Motor neuron (in vitro differentiated cells): ENCODE results near the gene CYP24A1. TPM values are rescaled to one million over a fixed set of nuclear protein-coding genes. Genes with fewer than 3 reads are reported as not detected.
A peak's percentile ranks its signal among the peaks of the same experiment; 100 is the strongest.

Experiments
- ATAC-seq, 8 experiments: fragments of 200-7000 bp; cut with Tn5 transposase; replicated peaks in 6 of 8; 2 replicates each; pipeline ENCODE4 v1.8.0; 2021; ENCODE audit warnings: mild to moderate bottlenecking in 8 of 8, moderate library complexity in 8 of 8
- H3K27ac ChIP-seq, 2 donors: fragments of 250-450 bp; sonication (Bioruptor Pico); 2 replicates each; pipeline ENCODE4 v1.9.0; 2021; ENCODE audit warnings: antibody characterized with exemption in 2 of 2, mild to moderate bottlenecking in 2 of 2, moderate library complexity in 1 of 2
- H3K4me1 ChIP-seq, 2 donors: fragments of 250-450 bp; sonication (Bioruptor Pico); replicated peaks in 1 of 2; 2 replicates each; pipeline ENCODE4 v1.6.1; 2021; ENCODE audit warnings: antibody characterized with exemption in 2 of 2, mild to moderate bottlenecking in 2 of 2, moderate library complexity in 1 of 2
- H3K4me3 ChIP-seq, 5 donors: fragments of 250-450 bp; sonication (Bioruptor Pico); 2 replicates each; pipeline ENCODE4 v1.9.0; 2021; ENCODE audit warnings: antibody characterized with exemption in 5 of 5, mild to moderate bottlenecking in 5 of 5, moderate library complexity in 4 of 5
- WGBS, 10 experiments: fragments of 450-650 bp; shearing (Covaris generic); methylation state at CpG; one replicate each; pipeline ENCODE4 v1.0.0; 2022; 5-methylcytosine and 5-hydroxymethylcytosine counted together
- in situ Hi-C, 9 experiments: fragments of 400-800 bp; cut with MboI; loops; one replicate each; pipeline ENCODE4 v1.15.0; 2021; ENCODE audit warnings: low sequenced_read_pairs in 9 of 9, low pct_unique_long_range_greater_than_20kb in 2 of 9; ENCODE audit not compliant: unreplicated experiment in 9 of 9
- total RNA-seq, 8 experiments: library from RNA; unstranded; fragments of 300-600 nt; gene quantifications; 2 replicates each; pipeline versions ENCODE4 v1.2.3 to v1.2.4, GENCODE V29; 2022

CYP24A1 gene
- total RNA-seq, result 1 to 10 TPM in 2 of 8 experiments, under 1 TPM in 4, not detected in 2; 0.04 to 2.8 (median 0.40) TPM

GRCh38 chr20:54173653-54174456, at the start of gene CYP24A1:
Gene CYP24A1, minus strand, starts transcription at chr20:54173986. Its CDS starts 407 bp downstream, at chr20:54173579.
- peaks cover 3 to 6% of the 10 kb centered on the region in 2 donors for H3K4me1 ChIP-seq
- in situ Hi-C loops, result no loop called here
- H3K4me3 ChIP-seq, result peak within 1 kb of the TSS; percentile 14 to 27 (median 26)
- H3K27ac ChIP-seq, result no peak within 1 kb of the TSS
- 0 to 10% (median 2%) methylated on average over 2 to 10 of the region's 61 CpGs; no CpG with 5 or more reads in 6 of the 10 experiments for WGBS, 10 experiments
- peak; percentile 44 to 62 (median 49) for ATAC-seq

- no peak for ATAC-seq
- Histone ChIP-seq H3K4me1 (no peaks in the 10 kb centered on the region), H3K4me3 (no peak overlapping the region), H3K27ac (no peak overlapping the region)
- WGBS, 10 experiments, result 80 to 100% (median 95%) methylated on average over 1 to 3 of the region's 5 CpGs; no CpG with 5 or more reads in 5 of the 10 experiments
- in situ Hi-C loops, result loop anchor here (5.0 to 25.0 kb wide), 5 partner anchors 412 to 661 kb away; no protein-coding TSS in a partner anchor
Measured at GRCh38 chr20:54223285-54223684, 49.5 kb upstream of the CYP24A1 start.

GRCh38 chr20:54221996-54222890, 48.5 kb upstream of the CYP24A1 start:
- H3K4me3 ChIP-seq, result no peak overlapping the region
- H3K27ac ChIP-seq, result no peak overlapping the region
- H3K4me1 ChIP-seq, result no peaks in the 10 kb centered on the region
- peak in 1 of 8 experiments; percentile 57 for ATAC-seq
- in situ Hi-C loops, result loop anchor here (5.0 to 25.0 kb wide), 5 partner anchors 413 to 660 kb away; no protein-coding TSS in a partner anchor
- WGBS, 10 experiments, result 26 to 86% (median 75%) methylated on average over 3 to 16 of the region's 17 CpGs; no CpG with 5 or more reads in 1 of the 10 experiments

- in situ Hi-C loops, result loop anchor here (5.0 to 25.0 kb wide), 5 partner anchors 413 to 659 kb away; no protein-coding TSS in a partner anchor
- Histone ChIP-seq H3K4me3 (no peak overlapping the region), H3K4me1 (no peaks in the 10 kb centered on the region), H3K27ac (no peak overlapping the region)
- WGBS, 10 experiments, result 50 to 100% (median 94%) methylated on average over 1 to 4 of the region's 4 CpGs; no CpG with 5 or more reads in 1 of the 10 experiments
- ATAC-seq, result no peak
Measured at GRCh38 chr20:54221353-54221752, 47.6 kb upstream of the CYP24A1 start.

GRCh38 chr20:54220722-54221121, 46.9 kb upstream of the CYP24A1 start:
- WGBS, 10 experiments, result 90 to 100% (median 98%) methylated on average over 1 to 4 of the region's 6 CpGs; no CpG with 5 or more reads in 4 of the 10 experiments
- in situ Hi-C loops, result loop anchor here (5.0 to 25.0 kb wide), 5 partner anchors 414 to 658 kb away; no protein-coding TSS in a partner anchor
- Histone ChIP-seq H3K4me3 (no peak overlapping the region), H3K27ac (no peak overlapping the region), H3K4me1 (no peaks in the 10 kb centered on the region)
- ATAC-seq, result no peak

GRCh38 chr20:54219751-54220426, 46.1 kb upstream of the CYP24A1 start:
- no peak overlapping the region for H3K4me3 ChIP-seq
- ATAC-seq, result peak in 2 of 8 experiments; percentile 20 to 68
- in situ Hi-C loops, result loop anchor here (5.0 to 25.0 kb wide), 5 partner anchors 415 to 658 kb away; no protein-coding TSS in a partner anchor
- 38 to 100% (median 62%) methylated on average over 1 to 6 of the region's 6 CpGs; no CpG with 5 or more reads in 1 of the 10 experiments for WGBS, 10 experiments
- H3K27ac ChIP-seq, result no peak overlapping the region
- no peaks in the 10 kb centered on the region for H3K4me1 ChIP-seq

GRCh38 chr20:54218470-54218869, 44.7 kb upstream of the CYP24A1 start:
- H3K27ac ChIP-seq, result no peak overlapping the region
- H3K4me3 ChIP-seq, result no peak overlapping the region
- H3K4me1 ChIP-seq, result no peaks in the 10 kb centered on the region
- in situ Hi-C loops, result loop anchor here in 5 of 9 experiments (25.0 kb wide), 2 partner anchors 419 to 656 kb away; no protein-coding TSS in a partner anchor
- no peak for ATAC-seq

GRCh38 chr20:54217762-54218161, 44.0 kb upstream of the CYP24A1 start:
- 87 to 100% (median 94%) methylated on average over 2 to 7 of the region's 7 CpGs; no CpG with 5 or more reads in 2 of the 10 experiments for WGBS, 10 experiments

GRCh38 chr20:54215157-54215789, 41.5 kb upstream of the CYP24A1 start:
- H3K27ac ChIP-seq, result no peak overlapping the region
- 83 to 100% (median 94%) methylated on average over 1 to 3 of the region's 3 CpGs; no CpG with 5 or more reads in 1 of the 10 experiments for WGBS, 10 experiments
- in situ Hi-C loops, result loop anchor here in 5 of 9 experiments (25.0 kb wide), 2 partner anchors 422 to 653 kb away; no protein-coding TSS in a partner anchor
- no peak for ATAC-seq
- H3K4me3 ChIP-seq, result no peak overlapping the region
- no peaks in the 10 kb centered on the region for H3K4me1 ChIP-seq

More at GRCh38 chr20:54217762-54218161, 44.0 kb upstream of the CYP24A1 start:
- no peaks in the 10 kb centered on the region for H3K4me1 ChIP-seq
- no peak overlapping the region for H3K4me3 ChIP-seq
- in situ Hi-C loops, result loop anchor here in 5 of 9 experiments (25.0 kb wide), 2 partner anchors 420 to 655 kb away; no protein-coding TSS in a partner anchor
- no peak for ATAC-seq
- H3K27ac ChIP-seq, result no peak overlapping the region

- WGBS, 10 experiments, result 77 to 97% (median 91%) methylated on average over 1 to 7 of the region's 8 CpGs
- in situ Hi-C loops, result loop anchor here in 5 of 9 experiments (25.0 kb wide), 2 partner anchors 423 to 652 kb away; no protein-coding TSS in a partner anchor
- Histone ChIP-seq H3K4me1 (peaks cover under 1 to 4% of the 10 kb centered on the region in 2 donors), H3K27ac (no peak overlapping the region), H3K4me3 (no peak overlapping the region)
- ATAC-seq, result no peak
Measured at GRCh38 chr20:54214566-54214965, 40.8 kb upstream of the CYP24A1 start.

- Histone ChIP-seq H3K4me3 (no peak overlapping the region), H3K27ac (no peak overlapping the region), H3K4me1 (peaks cover 4 to 11% of the 10 kb centered on the region in 2 donors)
- in situ Hi-C loops, result loop anchor here in 5 of 9 experiments (25.0 kb wide), 2 partner anchors 424 to 651 kb away; no protein-coding TSS in a partner anchor
- no peak for ATAC-seq
- WGBS, 10 experiments, result 20 to 100% (median 92%) methylated on average over 1 to 3 of the region's 3 CpGs; no CpG with 5 or more reads in 2 of the 10 experiments
Measured at GRCh38 chr20:54212871-54213270, 39.1 kb upstream of the CYP24A1 start.
